HepG2 (cell line): Measurements from ENCODE around the gene NRAS. TPM values are rescaled to one million over a fixed set of nuclear protein-coding genes. Genes with fewer than 3 reads are reported as not detected.
A peak's percentile ranks its signal among the peaks of the same experiment; 100 is the strongest.

Experiments
- CENPT ChIP-seq: sonication (generic); formaldehyde crosslinking; IDR thresholded peaks from 2 replicates; pipeline ENCODE4 v1.8.0; 2022; ENCODE audit warnings: low read depth, mild to moderate bottlenecking, moderate library complexity, missing genetic modification reagents
- DDIT3 ChIP-seq: sonication (generic); formaldehyde crosslinking; IDR thresholded peaks from 2 replicates; pipeline ENCODE4 v1.4.0; 2020; ENCODE audit warnings: mild to moderate bottlenecking, missing genetic modification reagents
- FOXK2 ChIP-seq: fragments of 450-650 bp; IDR thresholded peaks from 2 replicates; pipeline ENCODE4 v1.6.1; 2016
- HCFC1 ChIP-seq: fragments of 150-350 bp; IDR thresholded peaks from 2 replicates; pipeline ENCODE4 v1.6.1; 2014; ENCODE audit warnings: low read depth, low read length
- HOXA3 ChIP-seq: sonication (generic); formaldehyde crosslinking; IDR thresholded peaks from 2 replicates; pipeline ENCODE4 v1.5.0; 2020; ENCODE audit warnings: missing genetic modification reagents
- JARID2 ChIP-seq: sonication (generic); formaldehyde crosslinking; IDR thresholded peaks from 2 replicates; pipeline ENCODE4 v1.8.1; 2023; ENCODE audit warnings: missing genetic modification reagents, inconsistent platforms; ENCODE audit not compliant: insufficient replicate concordance
- JUND ChIP-seq: sonication (generic); formaldehyde crosslinking; IDR thresholded peaks from 2 replicates; pipeline ENCODE4 v1.8.0; 2022; ENCODE audit warnings: mild to moderate bottlenecking, missing genetic modification reagents
- KLF9 ChIP-seq: IDR thresholded peaks from 2 replicates; pipeline ENCODE4 v1.6.1; 2016; ENCODE audit warnings: low read depth
- MED1 ChIP-seq: sonication (generic); formaldehyde crosslinking; IDR thresholded peaks from 2 replicates; pipeline ENCODE4 v1.4.0; 2020; ENCODE audit warnings: missing genetic modification reagents
- MXI1 ChIP-seq: IDR thresholded peaks from 3 replicates; pipeline ENCODE4 v1.6.1; 2012; ENCODE audit warnings: low read depth, low read length, inconsistent platforms, borderline replicate concordance
- NCOA1 ChIP-seq: sonication (generic); formaldehyde crosslinking; IDR thresholded peaks from 2 replicates; pipeline ENCODE4 v1.9.0; 2021; ENCODE audit warnings: missing genetic modification reagents
- NCOR1 ChIP-seq: fragments of 200-600 bp; sonication (generic); IDR thresholded peaks from 2 replicates; pipeline ENCODE4 v1.7.0; 2017; ENCODE audit warnings: antibody characterized with exemption, low read length, borderline replicate concordance
- PRPF4 ChIP-seq: fragments of 200-400 bp; formaldehyde crosslinking; IDR thresholded peaks from 2 replicates; pipeline ENCODE4 v1.6.1; 2016; ENCODE audit warnings: low read length, low read depth; ENCODE audit not compliant: poor library complexity, severe bottlenecking
- RBAK ChIP-seq: sonication (generic); formaldehyde crosslinking; IDR thresholded peaks from 2 replicates; pipeline ENCODE4 v1.5.1; 2020; ENCODE audit warnings: mild to moderate bottlenecking, missing genetic modification reagents
- SAP130 ChIP-seq: IDR thresholded peaks from 2 replicates; pipeline ENCODE4 v1.6.1; 2016; ENCODE audit warnings: low read depth
- TFDP1 ChIP-seq: IDR thresholded peaks from 2 replicates; pipeline ENCODE4 v1.6.1; 2016; ENCODE audit warnings: missing compliant biosample characterization, missing genetic modification reagents, borderline replicate concordance
- ZBTB14 ChIP-seq: sonication (generic); formaldehyde crosslinking; IDR thresholded peaks from 2 replicates; pipeline ENCODE4 v1.4.0; 2020; ENCODE audit warnings: missing genetic modification reagents
- ZBTB42 ChIP-seq: sonication (generic); formaldehyde crosslinking; IDR thresholded peaks from 2 replicates; pipeline ENCODE4 v1.5.0; 2020; ENCODE audit warnings: mild to moderate bottlenecking, missing genetic modification reagents
- ZFP1 ChIP-seq: IDR thresholded peaks from 2 replicates; pipeline ENCODE4 v1.6.1; 2016
- ZFX ChIP-seq: sonication (generic); formaldehyde crosslinking; IDR thresholded peaks from 2 replicates; pipeline ENCODE4 v1.4.0; 2020; ENCODE audit warnings: mild to moderate bottlenecking, low read depth, missing genetic modification reagents, moderate library complexity
- ZFYVE20 ChIP-seq: sonication (generic); formaldehyde crosslinking; IDR thresholded peaks from 2 replicates; pipeline ENCODE4 v1.8.0; 2023; ENCODE audit warnings: low read depth, mild to moderate bottlenecking, moderate library complexity, missing genetic modification reagents, borderline replicate concordance
- ZNF20 ChIP-seq: sonication (generic); formaldehyde crosslinking; IDR thresholded peaks from 2 replicates; pipeline ENCODE4 v1.4.0; 2020; ENCODE audit warnings: mild to moderate bottlenecking, moderate library complexity, missing genetic modification reagents
- ZNF275 ChIP-seq: sonication (generic); formaldehyde crosslinking; IDR thresholded peaks from 2 replicates; pipeline ENCODE4 v1.8.0; 2022; ENCODE audit warnings: missing genetic modification reagents, mild to moderate bottlenecking, inconsistent platforms, borderline replicate concordance
- ZNF460 ChIP-seq: sonication (generic); formaldehyde crosslinking; IDR thresholded peaks from 2 replicates; pipeline ENCODE4 v1.5.1; 2020; ENCODE audit warnings: missing genetic modification reagents, mild to moderate bottlenecking, borderline replicate concordance
- ZNF510 ChIP-seq: sonication (generic); formaldehyde crosslinking; IDR thresholded peaks from 2 replicates; pipeline ENCODE4 v1.4.0; 2020; ENCODE audit warnings: low read depth, mild to moderate bottlenecking, missing genetic modification reagents
- ZNF572 ChIP-seq: sonication (generic); formaldehyde crosslinking; IDR thresholded peaks from 2 replicates; pipeline ENCODE4 v1.5.1; 2020; ENCODE audit warnings: mild to moderate bottlenecking, missing genetic modification reagents
- ZNF670 ChIP-seq: sonication (generic); formaldehyde crosslinking; IDR thresholded peaks from 2 replicates; pipeline ENCODE4 v1.8.0; 2022; ENCODE audit warnings: mild to moderate bottlenecking, missing genetic modification reagents, borderline replicate concordance
- ZNF775 ChIP-seq: sonication (generic); formaldehyde crosslinking; IDR thresholded peaks from 2 replicates; pipeline ENCODE4 v1.4.0; 2020; ENCODE audit warnings: missing genetic modification reagents, mild to moderate bottlenecking, moderate library complexity, borderline replicate concordance
- polyA plus RNA-seq, 8 experiments: library from polyadenylated mRNA; depleted of rRNA in 3 of 8; stranded (reverse) in 7 of 8; unstranded in 1 of 8; fragments of >200 nt; fragmentation: Illumina TruSeq in 4 of 8; extraction: Trizol in 4 of 8; gene quantifications; 2 replicates each; pipeline versions ENCODE4 v1.2.1 to v1.2.3, GENCODE V29; 2011 to 2016; ENCODE audit warnings: low read depth in 4 of 8, missing spikeins in 1 of 8, mixed read lengths in 1 of 8; ENCODE audit not compliant: insufficient read depth in 1 of 8
- total RNA-seq, 5 experiments: library from RNA; depleted of rRNA; stranded (reverse); fragments of >200 nt; fragmentation: Illumina TruSeq; extraction: Trizol; gene quantifications; 2 replicates each; pipeline ENCODE4 v1.2.3, GENCODE V29; 2016; ENCODE audit warnings: low read depth in 1 of 5

The NRAS gene
- total and polyA plus RNA-seq, 2 of the 13 experiments (the other 11 are each of a cell fraction or from before 2014, with no cell fraction given) = 38.6 to 58.8 TPM

- TF ChIP-seq ZNF275 (CRISPR knock-in tag) = peak; percentile 68; the same call in 1 of the 2 replicates
- 0 out of 2 replicates have a peak, but pooled peaks have one; percentile 24 for TF ChIP-seq RBAK (CRISPR knock-in tag)
- peak; percentile 99 for TF ChIP-seq ZNF460 (CRISPR knock-in tag)
- no peak for TF ChIP-seq ZNF510 (CRISPR knock-in tag)
- peak; percentile 78; the same call in 1 of the 3 replicates for TF ChIP-seq MXI1
- peak; percentile 58; the same call in 1 of the 2 replicates for TF ChIP-seq MED1 (CRISPR knock-in tag)
- TF ChIP-seq KLF9 (CRISPR knock-in tag) = 0 out of 2 replicates have a peak, but pooled peaks have one; percentile 12
- peak; percentile 53; the same call in 1 of the 2 replicates for TF ChIP-seq NCOR1
- peak; percentile 75; the same call in 1 of the 2 replicates for TF ChIP-seq FOXK2
- peak; percentile 71 for TF ChIP-seq SAP130
- TF ChIP-seq ZNF775 (CRISPR knock-in tag) = no peak
- TF ChIP-seq ZBTB42 (CRISPR knock-in tag) = no peak
- no peak for TF ChIP-seq JUND
- TF ChIP-seq ZBTB14 (CRISPR knock-in tag) = peak; percentile 98
- peak; percentile 88 for TF ChIP-seq HCFC1
- TF ChIP-seq TFDP1 (CRISPR knock-in tag) = peak; percentile 31; the same call in 1 of the 2 replicates
- peak; percentile 4; the same call in 1 of the 2 replicates for TF ChIP-seq ZFP1 (CRISPR knock-in tag)
- TF ChIP-seq ZNF20 (CRISPR knock-in tag) = no peak
- peak; percentile 86; the same call in 1 of the 2 replicates for TF ChIP-seq NCOA1 (CRISPR knock-in tag)
- peak; percentile 76 for TF ChIP-seq ZFX (CRISPR knock-in tag)
- TF ChIP-seq PRPF4 = peak; percentile 56
- peak; percentile 76; the same call in 1 of the 2 replicates for TF ChIP-seq ZNF670 (CRISPR knock-in tag)
- no peak for TF ChIP-seq CENPT
- no peak for TF ChIP-seq JARID2 (CRISPR knock-in tag)
- peak; percentile 98 for TF ChIP-seq HOXA3 (CRISPR knock-in tag)
- TF ChIP-seq ZFYVE20 (CRISPR knock-in tag) = no peak
- TF ChIP-seq ZNF572 (CRISPR knock-in tag) = 0 out of 2 replicates have a peak, but pooled peaks have one; percentile 21
- TF ChIP-seq DDIT3 (CRISPR knock-in tag) = no peak
Measured at GRCh38 chr1:114757455-114758255, 41.1 kb upstream of the NRAS start, which contains the start of gene CSDE1 (continued).
